Smooth muscle cell of the pulmonary artery (primary cell): ENCODE measurements around the gene SLC25A11. TPM values are rescaled to one million over a fixed set of nuclear protein-coding genes. Genes with fewer than 3 reads are reported as not detected.

Experiments
- total RNA-seq: library from RNA; depleted of rRNA; stranded (reverse); fragments of >200 nt; gene quantifications from 2 replicates; pipeline ENCODE4 v1.2.3, GENCODE V29; 2014

Gene SLC25A11, protein sequence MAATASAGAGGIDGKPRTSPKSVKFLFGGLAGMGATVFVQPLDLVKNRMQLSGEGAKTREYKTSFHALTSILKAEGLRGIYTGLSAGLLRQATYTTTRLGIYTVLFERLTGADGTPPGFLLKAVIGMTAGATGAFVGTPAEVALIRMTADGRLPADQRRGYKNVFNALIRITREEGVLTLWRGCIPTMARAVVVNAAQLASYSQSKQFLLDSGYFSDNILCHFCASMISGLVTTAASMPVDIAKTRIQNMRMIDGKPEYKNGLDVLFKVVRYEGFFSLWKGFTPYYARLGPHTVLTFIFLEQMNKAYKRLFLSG
- 69.7 and 71.2 TPM in 2 replicates for total RNA-seq

DNA sequence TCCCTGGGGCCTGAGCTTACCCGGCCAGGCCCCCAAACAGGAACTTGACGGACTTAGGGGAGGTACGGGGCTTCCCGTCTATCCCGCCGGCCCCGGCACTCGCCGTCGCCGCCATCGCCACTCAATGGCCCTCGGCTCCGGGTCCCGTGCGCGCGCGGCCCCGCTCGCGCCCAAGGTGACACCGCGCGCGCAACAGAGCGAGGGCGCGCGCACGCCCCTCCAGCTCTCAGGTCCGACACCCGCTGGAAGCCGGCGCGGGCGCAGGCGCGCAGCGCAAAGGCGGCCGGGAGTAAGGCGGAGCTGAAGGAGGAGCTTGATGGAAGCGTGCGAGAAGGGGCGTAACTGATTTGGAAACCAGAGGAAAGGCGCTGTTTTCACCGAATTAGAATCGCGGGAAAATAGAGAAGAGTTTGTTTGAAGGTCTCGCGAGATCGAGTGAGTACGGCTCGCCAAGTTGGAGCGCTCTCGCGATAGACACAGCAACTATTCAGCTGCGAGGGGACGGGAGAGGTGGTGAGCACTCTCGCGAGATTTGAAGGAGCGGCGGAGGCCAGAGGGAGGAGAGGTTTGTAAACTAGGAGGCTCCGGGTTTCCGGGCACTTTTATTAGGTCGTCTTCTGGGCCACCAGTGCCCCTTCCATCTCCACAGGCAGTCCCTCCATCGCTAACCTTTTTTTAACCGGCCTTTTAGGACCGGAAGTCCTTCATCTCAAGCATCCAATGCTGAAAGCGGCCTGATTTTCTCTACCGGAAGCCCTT is at the start of gene SLC25A11, which contains the start of gene RNF167:
Gene SLC25A11, minus strand, starts transcription at position 251 of the 759 bp plus-strand sequence. Its CDS starts 136 bp downstream, at position 115.
Gene RNF167, plus strand, starts transcription at position 473 of the 759 bp plus-strand sequence. CDS start 642 bp downstream, outside the sequence.

DNA sequence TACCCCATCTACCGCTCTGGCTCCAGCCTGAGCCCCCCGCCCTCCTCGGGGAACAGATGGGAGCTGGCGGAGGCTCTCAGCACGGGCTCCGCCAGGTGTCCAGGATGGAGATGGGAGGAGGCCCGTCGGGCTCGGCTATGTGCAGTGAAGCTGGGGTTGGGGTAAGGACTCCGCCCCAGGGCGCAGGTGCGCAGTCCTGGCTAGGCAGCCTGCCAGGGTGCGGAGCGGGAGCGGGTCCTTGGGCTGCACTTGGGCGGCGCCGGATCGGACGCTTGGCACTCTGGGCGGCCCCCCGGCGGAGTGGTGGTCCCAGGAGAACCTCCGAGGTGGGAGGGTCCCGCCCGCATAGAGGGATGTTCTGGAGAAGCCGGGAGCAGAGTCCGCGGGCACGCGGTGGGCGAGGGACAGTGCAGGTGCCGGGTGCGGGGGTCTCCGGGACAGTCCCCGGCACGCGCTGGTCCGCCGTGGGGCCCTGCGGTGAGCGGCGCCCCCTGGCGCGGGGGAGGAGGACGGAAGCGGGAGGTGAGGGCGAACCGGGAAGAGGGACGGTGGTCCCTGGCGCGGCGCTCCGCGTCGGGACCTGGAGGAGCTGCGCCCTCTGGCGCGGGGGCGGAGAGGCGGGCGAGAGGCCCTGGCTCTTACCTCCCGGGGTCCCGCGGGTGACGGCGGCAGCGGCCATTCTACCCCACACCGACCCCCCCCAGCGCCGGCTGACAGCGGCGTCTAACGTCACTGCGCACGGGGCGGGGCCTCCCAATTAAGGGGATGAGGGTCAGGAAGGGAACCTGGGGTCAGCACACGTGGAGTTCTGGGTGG is 47.3 kb upstream of the SLC25A11 start, which contains the start of gene CAMTA2:
Gene CAMTA2, minus strand, starts transcription at position 725 of the 816 bp plus-strand sequence. CDS start 1,453 bp downstream, outside the sequence.

DNA sequence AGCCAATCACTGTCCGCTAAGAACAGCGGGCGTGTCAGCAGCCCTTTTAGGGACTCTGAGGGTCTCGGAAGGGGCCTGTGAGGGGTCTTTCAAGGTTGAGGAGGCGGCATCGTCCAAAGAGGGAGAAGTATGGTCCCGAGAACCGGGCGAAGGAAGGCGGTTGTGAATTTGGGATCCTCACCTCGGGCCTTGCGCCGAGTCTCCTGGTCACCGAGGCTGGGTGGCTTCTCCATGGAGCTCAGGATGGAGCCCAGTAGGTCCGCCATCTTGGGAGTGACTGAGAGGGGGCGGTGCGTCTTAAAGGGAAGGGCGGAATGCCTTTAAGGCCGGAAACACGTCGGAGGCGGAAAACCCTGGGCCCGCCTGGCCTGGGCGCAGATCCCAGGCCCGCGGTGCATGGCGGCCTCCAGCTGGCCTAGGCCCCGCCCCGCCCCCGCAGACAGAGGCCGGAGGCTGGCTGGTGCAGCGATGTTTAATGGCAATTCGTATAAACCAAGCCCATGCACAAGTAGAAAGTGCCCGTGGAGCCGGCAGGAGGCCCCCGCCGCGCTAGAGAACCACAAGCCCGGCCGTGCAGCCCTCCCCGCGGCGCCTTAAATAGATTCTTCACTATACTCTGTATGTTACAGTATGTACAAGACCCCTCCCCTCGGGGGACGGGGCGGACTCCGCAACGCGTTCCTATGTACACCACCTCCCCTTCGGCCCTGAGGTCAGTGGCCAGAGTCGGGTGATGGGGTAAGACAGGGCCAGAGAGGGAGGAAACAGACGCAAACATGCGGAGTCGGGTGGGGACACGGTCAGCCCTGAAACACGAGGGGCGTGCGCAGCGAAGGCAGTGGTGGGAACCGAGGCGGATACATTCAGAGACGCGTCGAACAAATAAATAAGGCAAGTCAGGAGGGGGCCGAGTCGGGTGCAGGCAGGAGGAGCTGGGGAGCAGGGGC is 28.0 kb upstream of the SLC25A11 start, which contains the start of gene SPAG7:
Gene SPAG7, minus strand, starts transcription at position 279 of the 947 bp plus-strand sequence. Its CDS starts 13 bp downstream, at position 266.

DNA sequence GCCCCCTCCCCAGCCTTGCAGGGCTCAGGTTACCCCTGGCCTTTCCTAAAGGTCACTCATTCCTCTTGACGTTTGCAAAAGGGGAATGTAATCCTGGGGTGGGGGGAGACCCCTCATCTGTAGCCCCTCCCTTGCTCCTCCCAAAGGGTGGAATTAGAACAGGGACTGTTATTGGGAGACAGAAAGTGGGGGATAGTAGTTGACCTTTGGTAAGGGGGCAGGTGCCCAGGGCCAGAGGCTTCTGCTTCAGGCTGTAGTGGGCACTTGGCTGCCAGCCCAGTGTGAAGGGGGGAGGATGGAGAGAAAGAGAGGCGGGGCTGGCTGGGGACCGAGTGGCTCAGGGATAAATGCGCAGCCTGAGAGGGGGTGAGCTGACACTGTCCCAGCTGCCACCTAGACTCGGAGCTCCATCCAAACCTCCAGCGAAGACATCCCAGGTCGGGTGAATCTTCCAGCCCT is 10.9 kb upstream of the SLC25A11 start, which contains the start of gene ENO3:
Gene ENO3, plus strand, starts transcription at position 374 of the 459 bp plus-strand sequence. CDS start 711 bp downstream, outside the sequence.

DNA sequence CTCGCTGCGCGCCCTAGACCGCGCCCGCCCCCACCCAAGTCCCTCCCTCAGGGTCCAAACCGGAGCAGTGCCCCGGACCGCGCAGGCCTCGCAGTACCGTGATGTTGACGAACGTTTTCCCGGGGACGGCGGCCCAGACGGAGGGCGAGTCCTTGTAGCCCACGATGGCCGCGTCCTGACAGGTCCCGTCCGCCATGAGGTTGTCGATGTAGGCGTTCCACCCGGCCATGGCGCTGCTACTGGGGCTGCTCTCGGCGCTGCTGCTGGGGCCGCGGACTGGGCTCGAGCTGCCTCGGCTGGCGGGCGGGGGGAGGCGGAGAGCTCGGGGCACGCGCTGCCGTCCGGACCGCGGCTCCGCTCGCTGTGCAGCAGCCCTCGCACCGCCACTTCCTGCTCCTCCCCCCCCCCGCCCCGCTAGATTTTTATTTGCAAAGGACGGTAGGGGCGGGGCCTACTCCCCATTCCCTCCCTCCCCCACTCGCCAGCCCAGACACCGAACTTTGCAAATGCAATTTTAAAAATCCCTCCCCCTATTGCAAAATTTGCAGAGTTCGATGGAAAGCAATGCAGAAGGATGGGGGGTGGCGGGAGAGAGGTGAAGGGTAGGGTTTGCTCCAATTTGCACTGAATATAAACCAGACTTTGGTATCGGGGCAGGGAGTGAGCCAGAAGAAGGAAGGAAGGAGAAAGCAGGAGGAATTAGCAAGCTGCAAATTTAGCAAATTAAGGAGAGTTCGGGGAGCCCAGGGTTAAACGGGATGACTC is 8.5 kb upstream of the SLC25A11 start, which contains the start of gene PFN1:
Gene PFN1, minus strand, starts transcription at position 365 of the 765 bp plus-strand sequence. Its CDS starts 136 bp downstream, at position 229.

DNA sequence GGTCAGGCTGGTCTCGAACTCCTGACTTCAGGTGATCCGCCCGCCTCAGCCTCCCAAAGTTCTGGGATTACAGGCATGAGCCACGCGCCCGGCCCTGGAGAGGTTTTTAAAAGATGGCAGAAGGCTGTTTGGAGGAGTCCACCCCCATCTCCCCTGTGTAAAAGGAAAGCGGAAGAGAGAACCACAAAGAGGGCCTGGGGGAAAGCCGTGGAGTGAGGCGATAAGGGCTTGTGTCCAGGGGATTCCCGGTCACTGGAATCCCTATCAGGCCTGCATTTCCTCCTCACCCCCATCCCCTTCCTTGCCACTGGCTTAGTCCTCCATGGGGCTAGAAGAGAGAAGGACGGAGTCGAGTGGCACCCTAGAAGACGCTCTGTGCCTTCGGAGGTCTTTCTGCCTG is 7.9 kb downstream of the SLC25A11 start, which contains the start of gene GP1BA:
Gene GP1BA, plus strand, starts transcription at position 315 of the 400 bp plus-strand sequence. CDS start 328 bp downstream, outside the sequence.

DNA sequence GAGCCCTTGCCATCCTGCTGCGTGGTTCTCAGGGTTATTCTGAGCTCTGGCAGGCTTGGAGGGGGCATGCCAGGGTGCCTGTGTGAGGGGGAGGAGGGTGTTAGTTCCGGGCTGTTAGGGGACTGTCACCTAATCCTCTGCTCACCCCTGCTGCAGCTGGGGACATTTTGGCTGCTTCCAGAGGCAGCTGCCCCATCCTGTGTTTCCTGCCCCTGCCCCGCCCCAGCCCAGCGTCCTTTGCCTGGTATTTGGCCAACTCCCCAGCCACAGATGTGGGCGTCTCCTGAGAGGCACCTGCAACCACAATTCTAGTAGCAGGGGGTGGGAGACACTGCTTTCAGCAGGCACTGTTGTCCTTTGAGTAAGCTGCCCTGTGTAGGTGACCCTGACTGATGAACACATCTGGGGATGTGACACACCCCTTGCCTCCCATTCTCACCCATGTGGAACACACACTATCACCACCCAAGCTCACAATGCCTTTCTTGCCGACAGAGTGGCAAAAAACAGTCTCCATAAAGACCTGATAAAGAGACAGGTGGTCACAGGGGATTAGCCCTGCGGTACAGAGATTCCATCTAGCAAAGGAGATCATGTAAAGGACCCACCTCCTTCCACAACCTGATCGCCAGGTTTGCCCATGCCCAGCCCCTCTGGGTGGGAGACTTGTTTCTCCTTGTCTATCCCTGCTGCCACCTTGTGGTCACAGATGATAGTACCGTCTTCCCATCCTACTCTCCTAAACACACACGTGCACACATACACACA is 36.6 kb downstream of the SLC25A11 start, which contains the start of gene CHRNE:
Gene CHRNE, minus strand, starts transcription at position 48 of the 768 bp plus-strand sequence. Its CDS starts 35 bp downstream, at position 13.

DNA sequence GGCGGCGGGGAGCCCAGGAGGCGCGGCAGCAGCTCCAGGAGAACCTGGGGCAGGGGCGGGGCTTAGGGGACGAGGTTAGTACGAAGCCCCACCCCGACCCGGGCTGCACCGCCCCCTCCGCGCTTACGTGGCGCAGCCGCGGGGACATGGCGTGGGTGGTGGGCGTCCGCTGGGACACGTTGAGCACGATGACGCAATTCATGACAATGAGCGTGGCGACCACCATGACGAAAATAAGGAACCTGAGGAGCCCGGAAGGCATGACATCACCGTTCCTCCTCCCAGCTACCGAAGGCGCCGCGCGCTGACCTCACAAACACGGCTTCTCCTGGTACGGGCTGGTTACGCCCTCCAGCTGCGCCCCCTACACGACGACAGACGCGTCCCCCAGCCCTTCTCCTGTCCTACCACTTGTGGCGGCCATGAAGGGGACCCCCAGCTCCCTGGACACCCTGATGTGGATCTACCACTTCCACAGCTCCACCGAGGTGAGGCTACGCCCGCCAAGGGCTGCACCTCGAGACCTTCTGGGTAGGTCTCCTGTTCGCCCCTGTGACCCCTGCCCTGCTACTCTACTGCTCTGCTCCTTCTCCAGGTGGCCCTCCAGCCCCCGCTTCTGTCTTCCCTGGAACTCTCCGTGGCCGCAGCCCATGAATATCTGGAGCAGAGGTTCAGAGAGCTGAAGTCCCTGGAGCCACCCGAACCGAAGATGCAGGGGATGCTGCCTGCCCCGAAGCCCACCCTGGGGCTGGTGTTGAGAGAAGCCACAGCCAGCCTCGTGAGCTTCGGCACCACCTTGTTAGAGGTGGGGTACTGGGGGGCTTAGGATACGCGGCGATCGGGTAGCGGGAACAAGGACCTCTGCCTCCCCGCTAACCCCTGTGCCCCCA is 40.3 kb downstream of the SLC25A11 start, which contains the start of gene C17orf107:
Gene C17orf107, plus strand, starts transcription at position 196 of the 890 bp plus-strand sequence. Its CDS starts 227 bp downstream, at position 423.

Other genes starting within 250 kb of the SLC25A11 start
- gene PELP1, start 235.9 kb downstream of the SLC25A11 start, total RNA-seq: 61.6 and 68.2 TPM in 2 replicates
- 4.0 and 5.4 TPM in 2 replicates for gene ARRB2, start 229.4 kb downstream of the SLC25A11 start, total RNA-seq
- 11.4 and 11.7 TPM in 2 replicates for gene MED11, start 208.6 kb downstream of the SLC25A11 start, total RNA-seq
- 0.07 and 0.10 TPM in 2 replicates for gene ZMYND15, start 200.2 kb downstream of the SLC25A11 start, total RNA-seq
- 4.0 and 4.5 TPM in 2 replicates for gene CXCL16, start 200.1 kb downstream of the SLC25A11 start, total RNA-seq
- gene TM4SF5, start 168.2 kb downstream of the SLC25A11 start, total RNA-seq: not detected in 2 replicates
- gene VMO1, start 153.7 kb downstream of the SLC25A11 start, total RNA-seq: 0.33 TPM in 2 replicates
- gene GLTPD2, start 151.1 kb downstream of the SLC25A11 start, total RNA-seq: not detected in 2 replicates
- 88.0 and 106 TPM in 2 replicates for gene PSMB6, start 143.9 kb downstream of the SLC25A11 start, total RNA-seq
- 16.4 and 25.9 TPM in 2 replicates for gene PLD2, start 132.9 kb downstream of the SLC25A11 start, total RNA-seq
- gene MINK1, start 106.7 kb downstream of the SLC25A11 start, total RNA-seq: 49.9 and 73.2 TPM in 2 replicates
- gene C17orf107, start 40.5 kb downstream of the SLC25A11 start, total RNA-seq: 6.4 and 9.9 TPM in 2 replicates
- gene CHRNE, start 36.9 kb downstream of the SLC25A11 start, total RNA-seq: 0.33 and 2.8 TPM in 2 replicates
- not detected in 2 replicates for gene GP1BA, start 7.8 kb downstream of the SLC25A11 start, total RNA-seq
- gene RNF167, start 222 bp upstream of the SLC25A11 start, total RNA-seq: 26.6 and 27.2 TPM in 2 replicates
- 405 and 683 TPM in 2 replicates for gene PFN1, start 8.5 kb upstream of the SLC25A11 start, total RNA-seq
- gene ENO3, start 11.1 kb upstream of the SLC25A11 start, total RNA-seq: 3.3 and 3.4 TPM in 2 replicates
- gene SPAG7, start 27.8 kb upstream of the SLC25A11 start, total RNA-seq: 39.8 and 47.0 TPM in 2 replicates
- 17.1 and 23.0 TPM in 2 replicates for gene CAMTA2, start 47.6 kb upstream of the SLC25A11 start, total RNA-seq
- 0.23 and 0.46 TPM in 2 replicates for gene INCA1, start 57.5 kb upstream of the SLC25A11 start, total RNA-seq
- gene KIF1C, start 57.9 kb upstream of the SLC25A11 start, total RNA-seq: 83.3 and 112 TPM in 2 replicates
- gene SLC52A1, start 95.4 kb upstream of the SLC25A11 start, total RNA-seq: 0.07 and 0.13 TPM in 2 replicates
- gene ZFP3, start 138.4 kb upstream of the SLC25A11 start, total RNA-seq: 0.92 and 1.6 TPM in 2 replicates
- gene ZNF232, start 171.8 kb upstream of the SLC25A11 start, total RNA-seq: 4.1 and 5.1 TPM in 2 replicates
- gene USP6, start 176.0 kb upstream of the SLC25A11 start, total RNA-seq: under 0.01 TPM in 1 of 2 replicates, not detected in the other